Stimulated activated naive CD8-positive, alpha-beta T cell treated with anti-CD3 and anti-CD28 coated beads, Interleukin-15, amount 100 ng/mL, for 72 hours (primary cell): Measurements from ENCODE around the gene TUT7.

Source experiments
- ATAC-seq: fragments of 150-1000 bp; cut with Tn5 transposase; 2 replicates; pipeline ENCODE4 v1.10.0; 2021; ENCODE audit warnings: mild to moderate bottlenecking, moderate library complexity
- DNase-seq, 2 donors: peaks; one replicate each; pipeline ENCODE4 v3.0.0; 2021 to 2022
- H3K27ac Mint-ChIP-seq, 2 donors: one replicate each; pipeline ENCODE4 v1.8.0; 2022; ENCODE audit warnings: mild to moderate bottlenecking in 2 of 2, mixed read lengths in 2 of 2, moderate library complexity in 2 of 2
- H3K27me3 Mint-ChIP-seq: one replicate; pipeline ENCODE4 v1.8.0; 2022; ENCODE audit warnings: mixed read lengths
- H3K4me1 Mint-ChIP-seq: one replicate; pipeline ENCODE4 v1.8.0; 2022; ENCODE audit warnings: mild to moderate bottlenecking, mixed read lengths
- H3K4me3 Mint-ChIP-seq, 2 donors: one replicate each; pipeline ENCODE4 v1.8.0; 2022; ENCODE audit warnings: mild to moderate bottlenecking in 2 of 2, mixed read lengths in 2 of 2, moderate library complexity in 1 of 2
- H3K9me3 Mint-ChIP-seq, 2 donors: one replicate each; pipeline ENCODE4 v1.8.0; 2022; ENCODE audit warnings: mixed read lengths in 2 of 2

Gene TUT7

GRCh38 chr9:86288499-86289198, 65.6 kb downstream of the TUT7 start:
- peak overlapping the region in 1 of 2 donors; percentile 34 for H3K27ac Mint-ChIP-seq
- ATAC-seq (no peak), DNase-seq (no peak)
- H3K27me3 Mint-ChIP-seq: no peaks in the 10 kb centered on the region
- H3K9me3 Mint-ChIP-seq: no peaks in the 10 kb centered on the region
- H3K4me3 Mint-ChIP-seq: no peak overlapping the region
- peaks cover 28% of the 10 kb centered on the region for H3K4me1 Mint-ChIP-seq

- Mint-ChIP-seq H3K27ac (no peak overlapping the region), H3K9me3 (no peaks in the 10 kb centered on the region), H3K27me3 (no peaks in the 10 kb centered on the region)
Measured at GRCh38 chr9:86287013-86287412, 67.2 kb downstream of the TUT7 start.

GRCh38 chr9:86286278-86286677, 67.9 kb downstream of the TUT7 start:
- no peak for DNase-seq
- no peaks in the 10 kb centered on the region for H3K9me3 Mint-ChIP-seq
- no peaks in the 10 kb centered on the region for H3K27me3 Mint-ChIP-seq
- H3K4me1 Mint-ChIP-seq: peaks cover 38% of the 10 kb centered on the region
- no peak for ATAC-seq
- H3K27ac Mint-ChIP-seq: no peak overlapping the region
- H3K4me3 Mint-ChIP-seq: no peak overlapping the region

More at GRCh38 chr9:86287013-86287412, 67.2 kb downstream of the TUT7 start:
- ATAC-seq (no peak), DNase-seq (peak in 1 of 2 donors; percentile 13)
- no peak overlapping the region for H3K4me3 Mint-ChIP-seq
- peaks cover 36% of the 10 kb centered on the region for H3K4me1 Mint-ChIP-seq

GRCh38 chr9:86285261-86285660, 68.9 kb downstream of the TUT7 start:
- Mint-ChIP-seq H3K27me3 (no peaks in the 10 kb centered on the region), H3K4me1 (peaks cover 48% of the 10 kb centered on the region), H3K27ac (peak overlapping the region in 1 of 2 donors; percentile 34), H3K9me3 (no peaks in the 10 kb centered on the region), H3K4me3 (no peak overlapping the region)
- no peak for ATAC-seq
- DNase-seq: no peak

- no peaks in the 10 kb centered on the region for H3K27me3 Mint-ChIP-seq
- DNase-seq (no peak), ATAC-seq (peak; percentile 48)
- no peaks in the 10 kb centered on the region for H3K9me3 Mint-ChIP-seq
- H3K4me3 Mint-ChIP-seq: peak overlapping the region; percentile 81 to 85
- peaks cover 63% of the 10 kb centered on the region for H3K4me1 Mint-ChIP-seq
- H3K27ac Mint-ChIP-seq: peak overlapping the region; percentile 87 to 96
Measured at GRCh38 chr9:86282979-86283535, 71.2 kb downstream of the TUT7 start.

- Mint-ChIP-seq H3K27me3 (no peaks in the 10 kb centered on the region), H3K27ac (peak within 1 kb of the TSS; percentile 94 to 96), H3K9me3 (no peaks in the 10 kb centered on the region), H3K4me1 (peaks cover 69% of the 10 kb centered on the region), H3K4me3 (peak within 1 kb of the TSS; percentile 81 to 85)
- DNase-seq (peak; percentile 93 to 96), ATAC-seq (peak; percentile 89)
Measured at GRCh38 chr9:86282077-86282978, 71.9 kb downstream of the TUT7 start, which contains the start of gene ISCA1. ISCA1 (minus strand) TSS chr9:86282538; CDS start chr9:86282458, 80 bp downstream.

GRCh38 chr9:86281593-86282076, 72.6 kb downstream of the TUT7 start:
- Mint-ChIP-seq H3K4me1 (peaks cover 68% of the 10 kb centered on the region), H3K27ac (peak overlapping the region; percentile 94 to 96), H3K27me3 (no peaks in the 10 kb centered on the region), H3K4me3 (peak overlapping the region; percentile 81 to 85), H3K9me3 (no peaks in the 10 kb centered on the region)
- DNase-seq: no peak
- ATAC-seq: peak; percentile 29

GRCh38 chr9:86280580-86280979, 73.6 kb downstream of the TUT7 start:
- ATAC-seq (no peak), DNase-seq (no peak)
- no peak overlapping the region for H3K27ac Mint-ChIP-seq
- H3K27me3 Mint-ChIP-seq: no peaks in the 10 kb centered on the region
- peaks cover 60% of the 10 kb centered on the region for H3K4me1 Mint-ChIP-seq
- no peaks in the 10 kb centered on the region for H3K9me3 Mint-ChIP-seq
- peak overlapping the region; percentile 57 to 81 for H3K4me3 Mint-ChIP-seq

- Mint-ChIP-seq H3K9me3 (no peaks in the 10 kb centered on the region), H3K27me3 (no peaks in the 10 kb centered on the region), H3K4me1 (peaks cover 57% of the 10 kb centered on the region), H3K27ac (peak overlapping the region in 1 of 2 donors; percentile 8), H3K4me3 (peak overlapping the region; percentile 57 to 64)
- DNase-seq (no peak), ATAC-seq (no peak)
Measured at GRCh38 chr9:86279839-86280238, 74.4 kb downstream of the TUT7 start.

GRCh38 chr9:86277072-86277471, 77.1 kb downstream of the TUT7 start:
- H3K27me3 Mint-ChIP-seq: no peaks in the 10 kb centered on the region
- ATAC-seq (no peak), DNase-seq (no peak)
- H3K27ac Mint-ChIP-seq: no peak overlapping the region
- H3K4me3 Mint-ChIP-seq: no peak overlapping the region
- no peaks in the 10 kb centered on the region for H3K9me3 Mint-ChIP-seq
- H3K4me1 Mint-ChIP-seq: peaks cover 51% of the 10 kb centered on the region

- Mint-ChIP-seq H3K27me3 (no peaks in the 10 kb centered on the region), H3K9me3 (no peaks in the 10 kb centered on the region), H3K27ac (no peak overlapping the region), H3K4me3 (no peak overlapping the region), H3K4me1 (peaks cover 46% of the 10 kb centered on the region)
- DNase-seq: no peak
- no peak for ATAC-seq
Measured at GRCh38 chr9:86275962-86276361, 78.2 kb downstream of the TUT7 start.

- Mint-ChIP-seq H3K4me1 (peaks cover 37% of the 10 kb centered on the region), H3K4me3 (no peak overlapping the region), H3K27me3 (no peaks in the 10 kb centered on the region), H3K27ac (no peak overlapping the region), H3K9me3 (no peaks in the 10 kb centered on the region)
- DNase-seq: no peak
- no peak for ATAC-seq
Measured at GRCh38 chr9:86274821-86275643, 79.2 kb downstream of the TUT7 start.

- DNase-seq: no peak
- Mint-ChIP-seq H3K4me3 (no peak overlapping the region), H3K27ac (no peak overlapping the region), H3K9me3 (no peaks in the 10 kb centered on the region), H3K27me3 (no peaks in the 10 kb centered on the region), H3K4me1 (peaks cover 17% of the 10 kb centered on the region)
- no peak for ATAC-seq
Measured at GRCh38 chr9:86272221-86272620, 82.0 kb downstream of the TUT7 start.

GRCh38 chr9:86263876-86264275, 90.3 kb downstream of the TUT7 start:
- Mint-ChIP-seq H3K9me3 (no peaks in the 10 kb centered on the region), H3K27me3 (no peaks in the 10 kb centered on the region), H3K27ac (no peak overlapping the region), H3K4me1 (no peaks in the 10 kb centered on the region), H3K4me3 (no peak overlapping the region)
- no peak for DNase-seq
- ATAC-seq: no peak

GRCh38 chr9:86262492-86262891, 91.7 kb downstream of the TUT7 start:
- no peaks in the 10 kb centered on the region for H3K4me1 Mint-ChIP-seq
- no peaks in the 10 kb centered on the region for H3K9me3 Mint-ChIP-seq
- H3K27ac Mint-ChIP-seq: peak overlapping the region in 1 of 2 donors; percentile 22
- ATAC-seq (no peak), DNase-seq (no peak)
- no peaks in the 10 kb centered on the region for H3K27me3 Mint-ChIP-seq
- H3K4me3 Mint-ChIP-seq: no peak overlapping the region
